HepG2 (cell line): ENCODE results near the gene CAMTA1.

Experiments used
- CTCF ChIP-seq: sonication (generic); formaldehyde crosslinking; IDR thresholded peaks from 2 replicates; pipeline ENCODE4 v1.5.0; 2020; ENCODE audit warnings: mild to moderate bottlenecking, missing genetic modification reagents, moderate library complexity
- DNMT3B ChIP-seq: conservative IDR thresholded peaks from 2 replicates; pipeline ENCODE4 v1.6.1; 2016; ENCODE audit warnings: missing biosample characterization, control low read depth
- MED13 ChIP-seq: sonication (generic); formaldehyde crosslinking; IDR thresholded peaks from 2 replicates; pipeline ENCODE4 v1.5.0; 2020; ENCODE audit warnings: missing genetic modification reagents
- NFYB ChIP-seq: sonication (generic); formaldehyde crosslinking; IDR thresholded peaks from 2 replicates; pipeline ENCODE4 v1.4.0; 2020; ENCODE audit warnings: missing genetic modification reagents
- NPAS2 ChIP-seq: sonication (generic); formaldehyde crosslinking; IDR thresholded peaks from 2 replicates; pipeline ENCODE4 v1.8.0; 2022; ENCODE audit warnings: mild to moderate bottlenecking, missing genetic modification reagents, borderline replicate concordance
- POLR2A ChIP-seq, 2 experiments: IDR thresholded peaks; 2 replicates each; pipeline ENCODE4 v1.6.1; 2011; ENCODE audit warnings: low read depth in 2 of 2, low read length in 2 of 2, mild to moderate bottlenecking in 1 of 2, moderate library complexity in 1 of 2; ENCODE audit not compliant: insufficient read depth in 1 of 2
- POLR2AphosphoS2 ChIP-seq: IDR thresholded peaks from 2 replicates; pipeline ENCODE4 v1.6.1; 2011; ENCODE audit warnings: low read depth, low read length, improper control_type of control experiment
- REST ChIP-seq, 2 experiments: IDR thresholded peaks; 2 replicates each; pipeline ENCODE4 v1.6.1; 2011 to 2012; ENCODE audit warnings: low read length in 2 of 2, borderline replicate concordance in 1 of 2, low read depth in 1 of 2, mild to moderate bottlenecking in 1 of 2, moderate library complexity in 1 of 2
- SIN3A ChIP-seq: IDR thresholded peaks from 2 replicates; pipeline ENCODE4 v1.6.1; 2011; ENCODE audit warnings: low read depth, mild to moderate bottlenecking, control low read depth, low read length, borderline replicate concordance
- THAP11 ChIP-seq: IDR thresholded peaks from 2 replicates; pipeline ENCODE4 v1.6.1; 2016; ENCODE audit warnings: missing biosample characterization, missing genetic modification reagents
- ZNF329 ChIP-seq: sonication (generic); formaldehyde crosslinking; IDR thresholded peaks from 2 replicates; pipeline ENCODE4 v1.9.0; 2021; ENCODE audit warnings: low read depth, mild to moderate bottlenecking, missing genetic modification reagents

- TF ChIP-seq DNMT3B: no peak
- TF ChIP-seq CTCF (CRISPR knock-in tag): no peak
- TF ChIP-seq NPAS2: no peak
- no peak for TF ChIP-seq ZNF329
- TF ChIP-seq NFYB: no peak
- TF ChIP-seq REST (IDR thresholded peaks at IDR 0.05; ENCODE audit: borderline replicate concordance in 1 of 2, low read depth in 1 of 2, low read length in 2 of 2): no peak
- TF ChIP-seq SIN3A: no peak
- no peak for TF ChIP-seq THAP11 (CRISPR knock-in tag)
- TF ChIP-seq MED13 (CRISPR knock-in tag): no peak
- TF ChIP-seq POLR2A (IDR thresholded peaks at IDR 0.05; ENCODE audit: insufficient read depth in 1 of 2, low read depth in 2 of 2, low read length in 2 of 2): no peak
- TF ChIP-seq POLR2AphosphoS2: no peak
Observed at GRCh38 chr1:7248549-7249199, 463.4 kb downstream of the CAMTA1 start.
